HG03558 (cell line): ENCODE data around the gene ZYG11B.
"Not testable (repeated sequence)": the region's sequence is repeated elsewhere in the genome, so short reads cannot be mapped to it uniquely, and the experiment has no call there.

Source experiments
- ATAC-seq: cut with Tn5 transposase; IDR thresholded peaks from one replicate; pipeline ENCODE4 v1.9.1; 2021; ENCODE audit warnings: moderate number of reproducible peaks; ENCODE audit not compliant: unreplicated experiment; ENCODE audit errors: extremely low read depth

Gene ZYG11B

GRCh38 chr1:52751589-52752483, 25.6 kb downstream of the ZYG11B start:
- no peak for ATAC-seq

- ATAC-seq = no peak
These were observed 26.2 kb downstream of the ZYG11B start for GRCh38 chr1:52752484-52752826.

GRCh38 chr1:52753169-52753568, 26.9 kb downstream of the ZYG11B start:
- ATAC-seq = no peak

- no peak for ATAC-seq
These were observed 29.8 kb downstream of the ZYG11B start for GRCh38 chr1:52756020-52756419.

GRCh38 chr1:52759908-52760307, 33.7 kb downstream of the ZYG11B start:
- ATAC-seq = no peak

GRCh38 chr1:52767596-52768280, 41.5 kb downstream of the ZYG11B start:
- no peak for ATAC-seq

- no peak for ATAC-seq
These were observed 43.2 kb downstream of the ZYG11B start for GRCh38 chr1:52769346-52770033.

GRCh38 chr1:52771384-52771783, 45.1 kb downstream of the ZYG11B start:
- no peak for ATAC-seq

- no peak for ATAC-seq
These were observed 59.9 kb downstream of the ZYG11B start for GRCh38 chr1:52786148-52786547.

- ATAC-seq = not testable (repeated sequence)
These were observed 64.2 kb downstream of the ZYG11B start for GRCh38 chr1:52790429-52790828.

GRCh38 chr1:52792036-52792435, 65.8 kb downstream of the ZYG11B start:
- no peak for ATAC-seq

GRCh38 chr1:52793717-52794116, 67.5 kb downstream of the ZYG11B start:
- not testable (repeated sequence) for ATAC-seq

- no peak for ATAC-seq
These were observed 69.2 kb downstream of the ZYG11B start for GRCh38 chr1:52795464-52795863.

- no peak for ATAC-seq
These were observed 72.1 kb downstream of the ZYG11B start for GRCh38 chr1:52798331-52798730.

- ATAC-seq = no peak
These were observed 74.8 kb downstream of the ZYG11B start for GRCh38 chr1:52801011-52801410.

- ATAC-seq = not testable (repeated sequence)
These were observed 77.8 kb downstream of the ZYG11B start for GRCh38 chr1:52804083-52804482.

GRCh38 chr1:52814465-52814864, 88.2 kb downstream of the ZYG11B start:
- ATAC-seq = no peak

- not testable (repeated sequence) for ATAC-seq
These were observed 94.6 kb downstream of the ZYG11B start for GRCh38 chr1:52820830-52821229.

GRCh38 chr1:52825868-52826267, 99.6 kb downstream of the ZYG11B start:
- ATAC-seq = no peak

- ATAC-seq = no peak
These were observed 108.5 kb downstream of the ZYG11B start for GRCh38 chr1:52834798-52835197.

GRCh38 chr1:52836035-52836434, 109.8 kb downstream of the ZYG11B start:
- ATAC-seq = no peak
